Measurements from ENCODE around the gene ATP2A2.

Gene ATP2A2

DNA sequence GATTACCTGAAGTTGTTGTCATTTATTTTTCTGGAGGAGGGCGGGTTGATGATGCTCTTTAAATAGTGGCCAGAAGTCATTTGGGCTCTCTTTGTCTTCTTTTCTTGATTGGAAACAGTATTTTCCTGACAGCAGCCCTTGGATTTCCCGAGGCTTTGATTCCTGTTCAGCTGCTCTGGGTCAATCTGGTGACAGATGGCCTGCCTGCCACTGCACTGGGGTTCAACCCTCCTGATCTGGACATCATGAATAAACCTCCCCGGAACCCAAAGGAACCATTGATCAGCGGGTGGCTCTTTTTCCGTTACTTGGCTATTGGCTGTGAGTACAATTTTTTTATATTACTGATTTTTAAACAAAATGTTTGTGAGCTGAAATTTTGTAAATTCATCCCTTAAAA, 62.1 kb downstream of the ATP2A2 start:
- TF ChIP-seq, protein P1, sequence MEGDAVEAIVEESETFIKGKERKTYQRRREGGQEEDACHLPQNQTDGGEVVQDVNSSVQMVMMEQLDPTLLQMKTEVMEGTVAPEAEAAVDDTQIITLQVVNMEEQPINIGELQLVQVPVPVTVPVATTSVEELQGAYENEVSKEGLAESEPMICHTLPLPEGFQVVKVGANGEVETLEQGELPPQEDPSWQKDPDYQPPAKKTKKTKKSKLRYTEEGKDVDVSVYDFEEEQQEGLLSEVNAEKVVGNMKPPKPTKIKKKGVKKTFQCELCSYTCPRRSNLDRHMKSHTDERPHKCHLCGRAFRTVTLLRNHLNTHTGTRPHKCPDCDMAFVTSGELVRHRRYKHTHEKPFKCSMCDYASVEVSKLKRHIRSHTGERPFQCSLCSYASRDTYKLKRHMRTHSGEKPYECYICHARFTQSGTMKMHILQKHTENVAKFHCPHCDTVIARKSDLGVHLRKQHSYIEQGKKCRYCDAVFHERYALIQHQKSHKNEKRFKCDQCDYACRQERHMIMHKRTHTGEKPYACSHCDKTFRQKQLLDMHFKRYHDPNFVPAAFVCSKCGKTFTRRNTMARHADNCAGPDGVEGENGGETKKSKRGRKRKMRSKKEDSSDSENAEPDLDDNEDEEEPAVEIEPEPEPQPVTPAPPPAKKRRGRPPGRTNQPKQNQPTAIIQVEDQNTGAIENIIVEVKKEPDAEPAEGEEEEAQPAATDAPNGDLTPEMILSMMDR (IDR thresholded peaks at IDR 0.05; ENCODE audit: low read depth, low read length), result no peak
- no peak overlapping the region for H3K4me3 ChIP-seq (ENCODE audit: low read depth, low read length)

- no peak overlapping the region for H3K4me3 ChIP-seq (ENCODE audit: low read depth, low read length)
- TF ChIP-seq, protein P1 (IDR thresholded peaks at IDR 0.05; ENCODE audit: low read depth, low read length), result no peak
Observed at GRCh38 chr12:110343736-110344555, 62.9 kb downstream of the ATP2A2 start.

GRCh38 chr12:110344657-110345056, 63.6 kb downstream of the ATP2A2 start:
- H3K4me3 ChIP-seq (ENCODE audit: low read depth, low read length), result no peak overlapping the region
- TF ChIP-seq, protein P1 (IDR thresholded peaks at IDR 0.05; ENCODE audit: low read depth, low read length), result no peak

DNA sequence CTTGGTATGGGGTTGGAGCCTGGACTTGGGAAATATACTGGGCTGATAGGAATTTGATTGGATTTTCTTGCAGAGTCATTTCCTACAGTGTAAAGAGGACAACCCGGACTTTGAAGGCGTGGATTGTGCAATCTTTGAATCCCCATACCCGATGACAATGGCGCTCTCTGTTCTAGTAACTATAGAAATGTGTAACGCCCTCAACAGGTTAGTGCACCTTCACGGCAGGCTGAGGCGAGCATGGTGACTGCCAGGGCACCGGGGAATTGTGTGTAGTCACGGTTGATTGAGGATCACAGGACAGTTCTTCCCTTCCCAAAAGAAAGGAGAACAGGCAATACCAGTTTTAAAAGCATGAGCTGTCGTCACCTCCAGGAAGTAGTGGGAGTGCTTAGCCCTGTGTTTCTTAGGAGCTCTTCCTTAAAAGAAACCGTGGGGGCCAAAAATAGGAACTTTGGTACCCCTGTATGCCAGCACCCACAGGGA, 64.2 kb downstream of the ATP2A2 start:
- no peak overlapping the region for H3K4me3 ChIP-seq (ENCODE audit: low read depth, low read length)
- TF ChIP-seq, protein P1 (IDR thresholded peaks at IDR 0.05; ENCODE audit: low read depth, low read length), result no peak

GRCh38 chr12:110345963-110346362, 64.9 kb downstream of the ATP2A2 start:
- no peak overlapping the region for H3K4me3 ChIP-seq (ENCODE audit: low read depth, low read length)
- TF ChIP-seq, protein P1 (IDR thresholded peaks at IDR 0.05; ENCODE audit: low read depth, low read length), result no peak

DNA sequence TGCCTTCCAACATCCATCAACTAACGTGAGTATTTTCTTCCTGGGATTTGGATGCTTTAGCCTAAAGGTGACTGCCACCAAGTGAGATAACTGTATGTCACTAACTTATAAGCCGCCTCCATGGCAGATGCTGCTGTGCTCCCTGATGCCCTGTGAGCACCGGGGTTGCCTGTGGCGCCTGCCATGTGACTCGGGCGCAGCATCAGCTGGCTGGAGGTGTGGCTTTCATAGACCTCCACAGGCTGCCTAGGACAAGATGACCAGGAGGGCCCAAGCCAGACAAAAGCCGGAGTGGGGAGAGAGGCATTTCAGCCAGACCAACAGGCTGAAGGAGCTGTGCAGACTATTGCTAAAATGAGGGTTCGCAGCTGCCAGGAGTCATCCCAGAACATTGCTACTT, 66.7 kb downstream of the ATP2A2 start:
- TF ChIP-seq, protein P1 (IDR thresholded peaks at IDR 0.05; ENCODE audit: low read depth, low read length), result no peak
- H3K4me3 ChIP-seq (ENCODE audit: low read depth, low read length), result no peak overlapping the region

- TF ChIP-seq, protein P1 (IDR thresholded peaks at IDR 0.05; ENCODE audit: low read depth, low read length), result no peak
- no peak overlapping the region for H3K4me3 ChIP-seq (ENCODE audit: low read depth, low read length)
Observed at GRCh38 chr12:110348431-110349059, 67.5 kb downstream of the ATP2A2 start.
